ENCODE measurements around the gene TMEM259. TPM values are rescaled to one million over a fixed set of nuclear protein-coding genes. Genes with fewer than 3 reads are reported as not detected.

TMEM259 gene
- total RNA-seq, 1 donor from 2014 or later: 257 TPM

GRCh38 chr19:1067341-1067957, 46.5 kb upstream of the TMEM259 start:
- ATAC-seq (ENCODE audit: low read depth) (peak; percentile 36), DNase-seq (no peak)
- intact Hi-C loops (cut with micrococcal nuclease): loop anchor here (1.0 to 5.0 kb wide), 3 partner anchors 10 to 125 kb away; no protein-coding TSS in a partner anchor
- peaks cover 48% of the 10 kb centered on the region for H3K4me1 Mint-ChIP-seq
- POLR2A ChIA-PET: interaction anchor here (0.5 to 5.3 kb wide), 28 partner anchors 9 to 538 kb away, joined by 3 to 140 read pairs (median 6); partner anchors contain the start of genes ABCA7, CIRBP, CNN2 and GPX4
- no peak for TF ChIP-seq CTCF (IDR thresholded peaks at IDR 0.05)
- H3K27me3 Mint-ChIP-seq: no peaks in the 10 kb centered on the region
- peak overlapping the region; percentile 93 for H3K4me3 Mint-ChIP-seq
- CTCF ChIA-PET: interaction anchor here (0.9 to 1.9 kb wide), 10 partner anchors 10 to 204 kb away, joined by 3 to 6 read pairs (median 4); partner anchors contain the start of genes ABCA7 and CNN2
- H3K9me3 Mint-ChIP-seq: no peaks in the 10 kb centered on the region
- H3K36me3 Mint-ChIP-seq (ENCODE audit: low read depth): peaks cover 27% of the 10 kb centered on the region
- H3K27ac Mint-ChIP-seq: peak overlapping the region; percentile 89

DNA sequence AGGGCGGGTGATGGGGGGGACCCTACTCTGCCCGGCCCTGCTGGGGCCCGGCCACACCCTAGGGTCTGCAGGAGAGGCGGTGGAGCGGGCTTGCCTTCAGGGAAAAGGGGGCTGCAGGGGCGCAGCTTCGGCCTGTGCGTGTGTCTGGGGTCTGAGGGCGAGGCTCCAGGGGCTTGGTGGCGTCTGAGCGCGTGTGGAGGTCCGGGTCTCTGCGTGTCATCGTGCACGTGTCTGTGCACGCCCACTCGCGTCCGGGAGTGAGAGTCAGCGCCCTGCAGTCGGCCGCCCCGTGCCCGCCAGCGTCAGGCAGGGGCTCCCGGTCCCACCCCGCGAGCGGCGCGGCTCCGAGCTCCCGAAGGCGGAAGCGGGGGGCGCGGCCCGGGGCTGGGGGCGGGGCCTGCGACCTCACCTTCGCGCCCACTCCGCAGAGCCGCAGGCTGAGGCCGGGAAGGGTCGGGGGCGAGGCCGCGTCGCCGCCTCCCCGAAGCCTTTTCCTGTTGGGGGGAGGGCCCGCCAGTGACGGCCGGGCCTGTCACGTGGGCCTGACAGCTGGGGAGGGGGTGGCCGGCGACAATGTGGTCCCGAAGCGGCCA, 45.9 kb upstream of the TMEM259 start, which contains the start of gene ARHGAP45:
TSS of gene ARHGAP45 (plus strand) at position 420 of the 593 bp plus-strand sequence. CDS start 239 bp downstream, outside the sequence.
- Mint-ChIP-seq H3K27ac (peak within 1 kb of the TSS; percentile 89), H3K36me3 (ENCODE audit: low read depth) (peaks cover 26% of the 10 kb centered on the region), H3K9me3 (no peaks in the 10 kb centered on the region), H3K27me3 (no peaks in the 10 kb centered on the region), H3K4me1 (peaks cover 42% of the 10 kb centered on the region), H3K4me3 (peak within 1 kb of the TSS; percentile 93)
- peak; percentile 79 for DNase-seq
- no peak for TF ChIP-seq CTCF (IDR thresholded peaks at IDR 0.05)
- ATAC-seq (ENCODE audit: low read depth): peak; percentile 59
- ChIA-PET CTCF (interaction anchor here (0.5 to 2.7 kb wide), 13 partner anchors 8 to 306 kb away, joined by 3 to 9 read pairs (median 4); partner anchors contain the start of genes ABCA7 and CNN2), POLR2A (interaction anchor here (0.6 to 5.3 kb wide), 25 partner anchors 10 to 538 kb away, joined by 3 to 140 read pairs (median 7); partner anchors contain the start of genes ABCA7, CIRBP, CNN2 and GPX4)
- intact Hi-C loops (cut with micrococcal nuclease): loop anchor here (1.0 to 5.0 kb wide), 3 partner anchors 10 to 125 kb away; no protein-coding TSS in a partner anchor

- ATAC-seq (ENCODE audit: low read depth) (no peak), DNase-seq (no peak)
- H3K9me3 Mint-ChIP-seq: no peaks in the 10 kb centered on the region
- H3K27me3 Mint-ChIP-seq: no peaks in the 10 kb centered on the region
- POLR2A ChIA-PET: interaction anchor here (0.6 to 5.3 kb wide), 19 partner anchors 9 to 527 kb away, joined by 3 to 140 read pairs (median 20); partner anchors contain the start of genes ABCA7, CIRBP, CNN2 and GPX4
- peaks cover 23% of the 10 kb centered on the region for H3K36me3 Mint-ChIP-seq (ENCODE audit: low read depth)
- intact Hi-C loops (cut with micrococcal nuclease): loop anchor here (2.0 to 5.0 kb wide), 2 partner anchors 27 to 126 kb away; no protein-coding TSS in a partner anchor
- TF ChIP-seq CTCF (IDR thresholded peaks at IDR 0.05): no peak
- H3K4me1 Mint-ChIP-seq: peaks cover 39% of the 10 kb centered on the region
- no peak overlapping the region for H3K27ac Mint-ChIP-seq
- H3K4me3 Mint-ChIP-seq: peak overlapping the region; percentile 77
- CTCF ChIA-PET: interaction anchor here (0.5 to 2.7 kb wide), 9 partner anchors 8 to 307 kb away, joined by 3 to 9 read pairs (median 3); no protein-coding TSS in a partner anchor
Observed at GRCh38 chr19:1066251-1066747, 45.4 kb upstream of the TMEM259 start.

- ATAC-seq (ENCODE audit: low read depth): no peak
Observed at GRCh38 chr19:1065606-1066109, 44.7 kb upstream of the TMEM259 start.

More at GRCh38 chr19:1065606-1066109, 44.7 kb upstream of the TMEM259 start:
- no peak for TF ChIP-seq CTCF (IDR thresholded peaks at IDR 0.05)
- ChIA-PET CTCF (interaction anchor here (1.0 to 2.7 kb wide), 5 partner anchors 9 to 201 kb away, joined by 3 to 13 read pairs (median 4); partner anchors contain the start of gene CNN2), POLR2A (interaction anchor here (0.6 to 5.3 kb wide), 9 partner anchors 9 to 204 kb away, joined by 3 to 140 read pairs (median 25); partner anchors contain the start of genes ABCA7, CIRBP, CNN2 and WDR18)
- intact Hi-C loops (cut with micrococcal nuclease): loop anchor here (2.0 to 5.0 kb wide), 2 partner anchors 27 to 127 kb away; no protein-coding TSS in a partner anchor
- Mint-ChIP-seq H3K36me3 (ENCODE audit: low read depth) (peaks cover 21% of the 10 kb centered on the region), H3K4me1 (peaks cover 39% of the 10 kb centered on the region), H3K9me3 (no peaks in the 10 kb centered on the region), H3K27me3 (no peaks in the 10 kb centered on the region), H3K27ac (no peak overlapping the region), H3K4me3 (peak overlapping the region; percentile 60)
- DNase-seq: no peak
